Stimulated activated CD4-positive, alpha-beta T cell treated with anti-CD3 and anti-CD28 coated beads, Interleukin-4, amount 100 ng/mL, for 24 hours (primary cell): ENCODE measurements around the gene OVOL3.
"Not testable (repeated sequence)": the region's sequence is repeated elsewhere in the genome, so short reads cannot be mapped to it uniquely, and the experiment has no call there.

Experiments used
- DNase-seq: peaks from one replicate; pipeline ENCODE4 v3.0.0-alpha.2; 2020

OVOL3 gene

GRCh38 chr19:36110487-36111199, at the start of gene OVOL3:
Gene OVOL3, plus strand, starts transcription at chr19:36111143. Its CDS starts 60 bp downstream, at chr19:36111203.
- DNase-seq, result no peak

GRCh38 chr19:36061367-36061766, 49.6 kb upstream of the OVOL3 start:
- no peak for DNase-seq

GRCh38 chr19:36064826-36065225, 46.1 kb upstream of the OVOL3 start:
- no peak for DNase-seq

- DNase-seq, result no peak
These were observed 43.3 kb upstream of the OVOL3 start for GRCh38 chr19:36067681-36068080.

GRCh38 chr19:36068810-36069499, 42.0 kb upstream of the OVOL3 start:
- DNase-seq, result not testable (repeated sequence)

GRCh38 chr19:36072081-36072480, 38.9 kb upstream of the OVOL3 start:
- no peak for DNase-seq

- DNase-seq, result no peak
These were observed 37.6 kb upstream of the OVOL3 start for GRCh38 chr19:36073121-36073876.

GRCh38 chr19:36079389-36079945, 31.5 kb upstream of the OVOL3 start:
- no peak for DNase-seq

- no peak for DNase-seq
These were observed 29.6 kb upstream of the OVOL3 start for GRCh38 chr19:36081385-36081784.

- DNase-seq, result no peak
These were observed 29.0 kb upstream of the OVOL3 start for GRCh38 chr19:36081894-36082293.

- DNase-seq, result no peak
These were observed 28.0 kb upstream of the OVOL3 start for GRCh38 chr19:36082916-36083315.

GRCh38 chr19:36084231-36085009, 26.5 kb upstream of the OVOL3 start:
- no peak for DNase-seq

- DNase-seq, result no peak
These were observed 24.6 kb upstream of the OVOL3 start for GRCh38 chr19:36086326-36086725.

GRCh38 chr19:36089847-36090246, 21.1 kb upstream of the OVOL3 start:
- DNase-seq, result no peak

- DNase-seq, result no peak
These were observed 19.8 kb upstream of the OVOL3 start for GRCh38 chr19:36090910-36091695.

- no peak for DNase-seq
These were observed 18.4 kb upstream of the OVOL3 start for GRCh38 chr19:36092566-36092965.

- no peak for DNase-seq
These were observed 17.7 kb upstream of the OVOL3 start for GRCh38 chr19:36093146-36093662.

GRCh38 chr19:36093687-36094086, 17.3 kb upstream of the OVOL3 start:
- no peak for DNase-seq

GRCh38 chr19:36097036-36097435, 13.9 kb upstream of the OVOL3 start:
- DNase-seq, result no peak

GRCh38 chr19:36099166-36099785, 11.7 kb upstream of the OVOL3 start:
- DNase-seq, result no peak

GRCh38 chr19:36100476-36100875, 10.5 kb upstream of the OVOL3 start:
- no peak for DNase-seq
